ENCODE measurements around the gene AKT3. TPM values are rescaled to one million over a fixed set of nuclear protein-coding genes. Genes with fewer than 3 reads are reported as not detected.

Gene AKT3
- polyA plus RNA-seq, 3 donors = 0.81 to 1.7 (median 1.4) TPM

GRCh38 chr1:243550276-243550675 is 299.8 kb downstream of the AKT3 start:
- TF ChIP-seq CTCF (IDR thresholded peaks at IDR 0.05) = no peak
- intact Hi-C loops (cut with micrococcal nuclease) = no loop called here
- H3K4me3 Mint-ChIP-seq = no peak overlapping the region
- no peak for DNase-seq
- H3K27ac Mint-ChIP-seq = no peak overlapping the region
- Histone ChIP-seq H3K9ac (ENCODE audit: insufficient read depth, low read length, poor library complexity, severe bottlenecking) (no peak overlapping the region), H3K36me3 (replicated peaks in 1 of 2; ENCODE audit: control insufficient read depth in 1 of 2, insufficient read depth in 2 of 2, low read length in 2 of 2) (no peaks in the 10 kb centered on the region), H3K27ac (ENCODE audit: low read depth in 1 of 2, low read length in 2 of 2) (no peak overlapping the region), H3K79me2 (ENCODE audit: insufficient read depth, low read length) (no peaks in the 10 kb centered on the region), H3K9me3 (replicated peaks in 1 of 2; ENCODE audit: control insufficient read depth in 1 of 2, insufficient read depth in 1 of 2, low read length in 2 of 2) (no peaks in the 10 kb centered on the region), H3K4me2 (replicated peaks; ENCODE audit: extremely low read depth, low read length, poor library complexity, severe bottlenecking) (no peak overlapping the region), H3K4me3 (replicated peaks in 1 of 3; ENCODE audit: low read depth in 2 of 3, low read length in 3 of 3) (no peak overlapping the region), H2AFZ (ENCODE audit: insufficient read depth, low read depth, low read length, poor library complexity, severe bottlenecking) (no peak overlapping the region), H3K4me1 (ENCODE audit: control insufficient read depth in 1 of 2, insufficient read depth in 2 of 2, low read length in 2 of 2) (no peaks in the 10 kb centered on the region), H3K27me3 (ENCODE audit: control insufficient read depth in 2 of 2, insufficient read depth in 2 of 2, low read length in 2 of 2) (no peaks in the 10 kb centered on the region), H4K20me1 (ENCODE audit: insufficient read depth, low read length) (no peaks in the 10 kb centered on the region)
- H3K27me3 Mint-ChIP-seq (ENCODE audit: low read depth in 3 of 3) = peaks cover 0 to 1% (median 0%) of the 10 kb centered on the region in 3 donors
- H3K36me3 Mint-ChIP-seq = peaks cover 12 to 15% of the 10 kb centered on the region in 2 donors
- 93% methylated on average over 3 of the region's 6 CpGs for WGBS (ENCODE audit: insufficient coverage)
- peaks cover 0 to 2% (median 0%) of the 10 kb centered on the region in 7 donors for H3K9me3 Mint-ChIP-seq
- H3K4me1 Mint-ChIP-seq = no peaks in the 10 kb centered on the region

GRCh38 chr1:243549791-243550190 is 300.3 kb downstream of the AKT3 start:
- no peaks in the 10 kb centered on the region for H3K27me3 Mint-ChIP-seq (ENCODE audit: low read depth in 3 of 3)
- H3K27ac Mint-ChIP-seq = peak overlapping the region in 2 of 7 donors; percentile 25 to 40
- Histone ChIP-seq H3K27me3 (ENCODE audit: control insufficient read depth in 2 of 2, insufficient read depth in 2 of 2, low read length in 2 of 2) (no peaks in the 10 kb centered on the region), H3K79me2 (ENCODE audit: insufficient read depth, low read length) (no peaks in the 10 kb centered on the region), H3K9ac (ENCODE audit: insufficient read depth, low read length, poor library complexity, severe bottlenecking) (no peak overlapping the region), H3K4me3 (replicated peaks in 1 of 3; ENCODE audit: low read depth in 2 of 3, low read length in 3 of 3) (no peak overlapping the region), H2AFZ (ENCODE audit: insufficient read depth, low read depth, low read length, poor library complexity, severe bottlenecking) (no peak overlapping the region), H3K36me3 (replicated peaks in 1 of 2; ENCODE audit: control insufficient read depth in 1 of 2, insufficient read depth in 2 of 2, low read length in 2 of 2) (no peaks in the 10 kb centered on the region), H3K4me1 (ENCODE audit: control insufficient read depth in 1 of 2, insufficient read depth in 2 of 2, low read length in 2 of 2) (no peaks in the 10 kb centered on the region), H3K27ac (ENCODE audit: low read depth in 1 of 2, low read length in 2 of 2) (no peak overlapping the region), H4K20me1 (ENCODE audit: insufficient read depth, low read length) (no peaks in the 10 kb centered on the region), H3K9me3 (replicated peaks in 1 of 2; ENCODE audit: control insufficient read depth in 1 of 2, insufficient read depth in 1 of 2, low read length in 2 of 2) (no peaks in the 10 kb centered on the region), H3K4me2 (replicated peaks; ENCODE audit: extremely low read depth, low read length, poor library complexity, severe bottlenecking) (no peak overlapping the region)
- intact Hi-C loops (cut with micrococcal nuclease) = no loop called here
- no peak overlapping the region for H3K4me3 Mint-ChIP-seq
- DNase-seq = no peak
- no peaks in the 10 kb centered on the region for H3K4me1 Mint-ChIP-seq
- TF ChIP-seq CTCF (IDR thresholded peaks at IDR 0.05) = no peak
- H3K9me3 Mint-ChIP-seq = peaks cover 0 to 2% (median 0%) of the 10 kb centered on the region in 7 donors
- H3K36me3 Mint-ChIP-seq = peaks cover 14 to 15% of the 10 kb centered on the region in 2 donors

All from CD14-positive monocyte (primary cell).